ENCODE results near the gene ILF3. TPM values are rescaled to one million over a fixed set of nuclear protein-coding genes. Genes with fewer than 3 reads are reported as not detected.

ILF3 gene
- total RNA-seq, 1 experiment from 2014 or later = 326 TPM

- CTCF ChIA-PET = interaction anchor here (0.6 to 1.7 kb wide), 4 partner anchors 37 to 1322 kb away, joined by 3 to 15 read pairs (median 6); no protein-coding TSS in a partner anchor
- TF ChIP-seq CTCF (conservative IDR thresholded peaks at IDR 0.05) = no peak
- 0 out of 2 replicates have a peak, but pooled peaks cover 6% of the 10 kb centered on the region for H3K79me2 ChIP-seq (ENCODE audit: low read depth)
Observed at GRCh38 chr19:10618846-10619245, 35.3 kb upstream of the ILF3 start.

GRCh38 chr19:10620786-10621185, 33.4 kb upstream of the ILF3 start:
- Histone ChIP-seq H2AFZ (no peak overlapping the region), H3K4me3 (no peak overlapping the region), H3F3A (ENCODE audit: insufficient read depth, low read depth) (peaks cover 53% of the 10 kb centered on the region), H3K27ac (peak overlapping the region; percentile 99), H3K27me3 (ENCODE audit: insufficient read depth, low read depth) (no peaks in the 10 kb centered on the region), H3K4me1 (replicated peaks; ENCODE audit: insufficient read depth) (peaks cover 82% of the 10 kb centered on the region), H3K9me3 (ENCODE audit: insufficient read depth, low read depth) (no peaks in the 10 kb centered on the region), H3K4me2 (peak overlapping the region; percentile 47), H4K20me1 (ENCODE audit: insufficient read depth) (no peaks in the 10 kb centered on the region), H3K36me3 (ENCODE audit: low read depth) (no peaks in the 10 kb centered on the region), H3K79me2 (ENCODE audit: low read depth) (peaks cover 9% of the 10 kb centered on the region), H3K9me2 (ENCODE audit: insufficient read depth) (no peaks in the 10 kb centered on the region)
- ChIA-PET POLR2A (ENCODE audit: unreplicated experiment) (no interaction called here), CTCF (interaction anchor here (1.0 kb wide), 1 partner anchor 47 kb away, joined by 27 read pairs; no protein-coding TSS in a partner anchor)
- intact Hi-C loops (cut with micrococcal nuclease; ENCODE audit: unreplicated experiment) = no loop called here
- DNase-seq = peak in 1 of 2 experiments; percentile 80
- TF ChIP-seq CTCF (conservative IDR thresholded peaks at IDR 0.05) = no peak
- TF ChIP-seq EZH2 (IDR thresholded peaks at IDR 0.05; ENCODE audit: low read depth) = no peak
- BruUV-seq (replicated peaks) = no TSS peak

More at GRCh38 chr19:10618846-10619245, 35.3 kb upstream of the ILF3 start:
- H3K36me3 ChIP-seq (ENCODE audit: low read depth) = no peaks in the 10 kb centered on the region
- DNase-seq = peak; percentile 80 to 91
- no peaks in the 10 kb centered on the region for H4K20me1 ChIP-seq (ENCODE audit: insufficient read depth)
- peak overlapping the region; percentile 21; the same call in 1 of the 2 replicates for H3K4me3 ChIP-seq
- H3K27me3 ChIP-seq (ENCODE audit: insufficient read depth, low read depth) = no peaks in the 10 kb centered on the region
- H3K9me3 ChIP-seq (ENCODE audit: insufficient read depth, low read depth) = no peaks in the 10 kb centered on the region
- H3K9me2 ChIP-seq (ENCODE audit: insufficient read depth) = no peaks in the 10 kb centered on the region
- intact Hi-C loops (cut with micrococcal nuclease; ENCODE audit: unreplicated experiment) = no loop called here
- peak overlapping the region; percentile 99 for H3K27ac ChIP-seq
- peaks cover 51% of the 10 kb centered on the region for H3F3A ChIP-seq (ENCODE audit: insufficient read depth, low read depth)
- H3K4me2 ChIP-seq = peak overlapping the region; percentile 60
- no TSS peak for BruUV-seq (replicated peaks)
- POLR2A ChIA-PET (ENCODE audit: unreplicated experiment) = no interaction called here
- H3K4me1 ChIP-seq (replicated peaks; ENCODE audit: insufficient read depth) = peaks cover 69% of the 10 kb centered on the region
- H2AFZ ChIP-seq = no peak overlapping the region

GRCh38 chr19:10621966-10622365, 32.2 kb upstream of the ILF3 start:
- no peaks in the 10 kb centered on the region for H3K36me3 ChIP-seq (ENCODE audit: low read depth)
- ChIA-PET POLR2A (ENCODE audit: unreplicated experiment) (no interaction called here), CTCF (no interaction called here)
- TF ChIP-seq CTCF (conservative IDR thresholded peaks at IDR 0.05) = no peak
- no peak for TF ChIP-seq EZH2 (IDR thresholded peaks at IDR 0.05; ENCODE audit: low read depth)
- peaks cover 54% of the 10 kb centered on the region for H3F3A ChIP-seq (ENCODE audit: insufficient read depth, low read depth)
- no peaks in the 10 kb centered on the region for H3K9me2 ChIP-seq (ENCODE audit: insufficient read depth)
- no peaks in the 10 kb centered on the region for H3K9me3 ChIP-seq (ENCODE audit: insufficient read depth, low read depth)
- intact Hi-C loops (cut with micrococcal nuclease; ENCODE audit: unreplicated experiment) = no loop called here
- DNase-seq = no peak
- H3K79me2 ChIP-seq (ENCODE audit: low read depth) = peaks cover 20% of the 10 kb centered on the region
- H3K27ac ChIP-seq = peak overlapping the region; percentile 99; the same call in 1 of the 2 replicates
- no peaks in the 10 kb centered on the region for H3K27me3 ChIP-seq (ENCODE audit: insufficient read depth, low read depth)
- no peak overlapping the region for H3K4me3 ChIP-seq
- H3K4me2 ChIP-seq = no peak overlapping the region
- H4K20me1 ChIP-seq (ENCODE audit: insufficient read depth) = no peaks in the 10 kb centered on the region
- no peak overlapping the region for H2AFZ ChIP-seq
- BruUV-seq (replicated peaks) = no TSS peak
- H3K4me1 ChIP-seq (replicated peaks; ENCODE audit: insufficient read depth) = peaks cover 85% of the 10 kb centered on the region

All from PC-9 (cell line).